Panc1 (cell line): ENCODE results near the gene CEL.

Experiments
- POLR2AphosphoS5 ChIP-seq: IDR thresholded peaks from 2 replicates; pipeline ENCODE4 v1.6.1; 2012; ENCODE audit warnings: mild to moderate bottlenecking, low read depth, low read length, moderate library complexity
- TF ChIP-seq, protein P1 (sequence below): fragments of 450-650 bp; IDR thresholded peaks from 2 replicates; pipeline ENCODE4 v1.5.1; 2017; ENCODE audit warnings: mild to moderate bottlenecking

DNA sequence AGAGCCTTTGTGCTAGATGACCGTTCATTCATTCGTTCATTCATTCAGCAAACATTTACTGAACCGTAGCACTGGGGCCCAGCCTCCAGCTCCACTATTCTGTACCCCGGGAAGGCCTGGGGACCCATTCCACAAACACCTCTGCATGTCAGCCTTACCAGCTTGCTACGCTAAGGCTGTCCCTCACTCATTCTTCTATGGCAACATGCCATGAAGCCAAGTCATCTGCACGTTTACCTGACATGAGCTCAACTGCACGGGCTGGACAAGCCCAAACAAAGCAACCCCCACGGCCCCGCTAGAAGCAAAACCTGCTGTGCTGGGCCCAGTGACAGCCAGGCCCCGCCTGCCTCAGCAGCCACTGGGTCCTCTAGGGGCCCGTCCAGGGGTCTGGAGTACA lies 6.0 kb downstream of the CEL start:
- TF ChIP-seq POLR2AphosphoS5: no peak
- TF ChIP-seq, protein P1, sequence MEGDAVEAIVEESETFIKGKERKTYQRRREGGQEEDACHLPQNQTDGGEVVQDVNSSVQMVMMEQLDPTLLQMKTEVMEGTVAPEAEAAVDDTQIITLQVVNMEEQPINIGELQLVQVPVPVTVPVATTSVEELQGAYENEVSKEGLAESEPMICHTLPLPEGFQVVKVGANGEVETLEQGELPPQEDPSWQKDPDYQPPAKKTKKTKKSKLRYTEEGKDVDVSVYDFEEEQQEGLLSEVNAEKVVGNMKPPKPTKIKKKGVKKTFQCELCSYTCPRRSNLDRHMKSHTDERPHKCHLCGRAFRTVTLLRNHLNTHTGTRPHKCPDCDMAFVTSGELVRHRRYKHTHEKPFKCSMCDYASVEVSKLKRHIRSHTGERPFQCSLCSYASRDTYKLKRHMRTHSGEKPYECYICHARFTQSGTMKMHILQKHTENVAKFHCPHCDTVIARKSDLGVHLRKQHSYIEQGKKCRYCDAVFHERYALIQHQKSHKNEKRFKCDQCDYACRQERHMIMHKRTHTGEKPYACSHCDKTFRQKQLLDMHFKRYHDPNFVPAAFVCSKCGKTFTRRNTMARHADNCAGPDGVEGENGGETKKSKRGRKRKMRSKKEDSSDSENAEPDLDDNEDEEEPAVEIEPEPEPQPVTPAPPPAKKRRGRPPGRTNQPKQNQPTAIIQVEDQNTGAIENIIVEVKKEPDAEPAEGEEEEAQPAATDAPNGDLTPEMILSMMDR: no peak
